Heart left ventricle (tissue), 13 donors: Measurements from ENCODE around the gene CUBN.

Experiments
- CTCF ChIP-seq, 12 donors: fragments of 200-600 bp; sonication (generic) in 4 of 12; IDR thresholded peaks; one replicate each; pipeline versions ENCODE4 v1.5.0 to v1.8.0; 2018 to 2022; ENCODE audit warnings: antibody characterized with exemption in 12 of 12, mild to moderate bottlenecking in 5 of 12
- POLR2A ChIP-seq, 2 donors: fragments of 450-650 bp; IDR thresholded peaks; one replicate each; pipeline ENCODE4 v1.6.1; 2017; ENCODE audit warnings: antibody characterized with exemption in 2 of 2, mild to moderate bottlenecking in 2 of 2, moderate library complexity in 2 of 2
- donor health status: ischemic (EF 13 %, LVEDD 7.1; RV severe dilation, severe dysfunction).
- donor health status: DM: no; HTN: yes; CAD: no.
- donor health status: DM: no; HTN: no; CAD: no.
- donor health status: ischemic (EF 25% LVEDD 6.9; RV normal size, moderate dysfunction).
- donor health status: ischemic (EF 25% LVEDD 5.7; RV mildly dilated, moderate dysfunction).
- donor health status: ischemic (EF 35%, LVEDD 5.7; RV mildly dilated, moderate dysfunction).
- donor health status: nonischemic (EF 11% LVEDD 7.7; RV severe dilation, severe dysfunction).
- donor health status: DM: yes; HTN: yes; CAD: no.
- donor health status: PGD.
- donor health status: ischemic (EF 29% LVEDD 5.4; RV normal size, mild dysfunction).
- donor health status: nonischemic (EF 23%, LVEDD 6.1; RV moderate dilation, normal function).

GRCh38 chr10:17009212-17009700 lies 120.4 kb downstream of the CUBN start:
- TF ChIP-seq CTCF (IDR thresholded peaks at IDR 0.05) (no peak), POLR2A (IDR thresholded peaks at IDR 0.05) (no peak)
